Caki2 (cell line): ENCODE measurements around the gene BEX3. TPM values are rescaled to one million over a fixed set of nuclear protein-coding genes. Genes with fewer than 3 reads are reported as not detected.

Experiments used
- DNase-seq: peaks from one replicate; pipeline ENCODE4 v3.0.0-alpha.2; 2015; ENCODE audit warnings: low read depth
- in situ Hi-C: cut with HindIII; loops from 2 replicates; pipeline ENCODE4 v1.10.0; 2016; ENCODE audit warnings: low sequenced_read_pairs, low pct_unique_long_range_greater_than_20kb, mixed read lengths
- total RNA-seq: library from RNA; depleted of rRNA; stranded (reverse); fragments of >200 nt; shearing (Covaris generic); gene quantifications from 2 replicates; pipeline ENCODE4 v1.2.3, GENCODE V29; 2014; ENCODE audit warnings: low replicate concordance; rRNA removed

BEX3 gene
- total RNA-seq, 1 experiment from 2014 or later: 289 TPM

GRCh38 chrX:103413705-103414387 lies 37.5 kb downstream of the BEX3 start:
- in situ Hi-C loops: no loop called here
- DNase-seq: no peak

- in situ Hi-C loops: no loop called here
- DNase-seq: no peak
These were observed 38.2 kb downstream of the BEX3 start for GRCh38 chrX:103414561-103414960.

- in situ Hi-C loops: no loop called here
These were observed 38.7 kb downstream of the BEX3 start for GRCh38 chrX:103415068-103415467.

GRCh38 chrX:103415528-103415927 lies 39.2 kb downstream of the BEX3 start:
- DNase-seq: no peak
- in situ Hi-C loops: no loop called here

More at GRCh38 chrX:103415068-103415467, 38.7 kb downstream of the BEX3 start:
- no peak for DNase-seq

GRCh38 chrX:103417370-103417769 lies 41.0 kb downstream of the BEX3 start:
- DNase-seq: no peak
- in situ Hi-C loops: no loop called here

- DNase-seq: no peak
- in situ Hi-C loops: no loop called here
These were observed 41.6 kb downstream of the BEX3 start for GRCh38 chrX:103417933-103418332.

- in situ Hi-C loops: no loop called here
- no peak for DNase-seq
These were observed 42.5 kb downstream of the BEX3 start for GRCh38 chrX:103418811-103419340.

GRCh38 chrX:103423955-103424638 lies 47.8 kb downstream of the BEX3 start:
- in situ Hi-C loops: no loop called here
- no peak for DNase-seq

Other genes starting within 250 kb of the BEX3 start
- 13.1 and 24.1 TPM in 2 replicates for gene BEX4, start 161.4 kb upstream of the BEX3 start, total RNA-seq
- 111 and 123 TPM in 2 replicates for gene TCEAL8, start 121.4 kb upstream of the BEX3 start, total RNA-seq
- gene TCEAL5, start 99.8 kb upstream of the BEX3 start, total RNA-seq: not detected in 2 replicates
- 12.2 and 15.0 TPM in 2 replicates for gene BEX2, start 65.5 kb upstream of the BEX3 start, total RNA-seq
- gene TCEAL7, start 46.3 kb upstream of the BEX3 start, total RNA-seq: not detected in 2 replicates
- 52.9 and 53.6 TPM in 2 replicates for gene TCEAL9, start 20.0 kb upstream of the BEX3 start, total RNA-seq
- not detected in 2 replicates for gene RAB40A, start 143.0 kb downstream of the BEX3 start, total RNA-seq
- gene TCEAL4, start 209.0 kb downstream of the BEX3 start, total RNA-seq: 16.6 and 25.7 TPM in 2 replicates
- not detected in 2 replicates for gene TCEAL3, start 231.4 kb downstream of the BEX3 start, total RNA-seq